ENCODE measurements around the gene ABCB9. TPM values are rescaled to one million over a fixed set of nuclear protein-coding genes. Genes with fewer than 3 reads are reported as not detected.

Gene ABCB9
- total and polyA plus RNA-seq, 2 experiments from 2014 or later = 1.2 to 7.0 TPM

- peak overlapping the region; percentile 92 for H3K4me3 ChIP-seq
- H3K27ac Mint-ChIP-seq = no peak overlapping the region
- no peak overlapping the region for H3K27ac ChIP-seq (ENCODE audit: low read depth)
These were observed 15.6 kb upstream of the ABCB9 start for GRCh38 chr12:122981587-122982476.

More at GRCh38 chr12:122981587-122982476, 15.6 kb upstream of the ABCB9 start:
- Histone ChIP-seq H3K4me2 (peak overlapping the region; percentile 96), H3K36me3 (ENCODE audit: insufficient read depth) (no peaks in the 10 kb centered on the region; the same call in 1 of the 2 replicates), H2AFZ (no peak overlapping the region), H3K4me1 (ENCODE audit: insufficient read depth) (peaks cover 17% of the 10 kb centered on the region; the same call in 1 of the 2 replicates), H3F3A (replicated peaks; ENCODE audit: low read depth) (no peaks in the 10 kb centered on the region), H3K27me3 (ENCODE audit: insufficient read depth) (no peaks in the 10 kb centered on the region), H3K79me2 (replicated peaks; ENCODE audit: insufficient read depth) (peaks cover 10% of the 10 kb centered on the region; the same call in 1 of the 2 replicates), H3K9me2 (ENCODE audit: insufficient read depth) (no peaks in the 10 kb centered on the region), H4K20me1 (replicated peaks; ENCODE audit: insufficient read depth) (no peaks in the 10 kb centered on the region; the same call in 1 of the 2 replicates)
- Mint-ChIP-seq H3K4me3 (peak overlapping the region; percentile 82), H3K27me3 (ENCODE audit: insufficient read depth, low read depth, poor library complexity) (peaks cover 17% of the 10 kb centered on the region), H3K36me3 (ENCODE audit: low read depth) (no peaks in the 10 kb centered on the region; the same call in 2 of the 3 replicates), H3K9me3 (no peaks in the 10 kb centered on the region), H3K4me1 (peaks cover 21% of the 10 kb centered on the region)
- no peak for DNase-seq (ENCODE audit: low spot score)
- no peak for TF ChIP-seq POLR2AphosphoS5 (IDR thresholded peaks at IDR 0.05; ENCODE audit: low read depth)
- TF ChIP-seq STAT1 (IDR thresholded peaks at IDR 0.05; ENCODE audit: unreplicated experiment) = no peak
- TF ChIP-seq EZH2phosphoT487 (IDR thresholded peaks at IDR 0.05; ENCODE audit: unreplicated experiment) = no peak
- no peak for TF ChIP-seq EZH2 (IDR thresholded peaks at IDR 0.05; ENCODE audit: low read depth, unreplicated experiment)
- TF ChIP-seq ZNF462 (CRISPR knock-in tag; IDR thresholded peaks at IDR 0.05) = no peak
- TF ChIP-seq REST (IDR thresholded peaks at IDR 0.05; ENCODE audit: unreplicated experiment) = no peak
- no peak for TF ChIP-seq CTCF (conservative IDR thresholded peaks at IDR 0.05; ENCODE audit: low read depth in 2 of 2)
- TF ChIP-seq ZNF114 (CRISPR knock-in tag; IDR thresholded peaks at IDR 0.05) = no peak
- no peak for TF ChIP-seq JUNB (IDR thresholded peaks at IDR 0.05; ENCODE audit: unreplicated experiment)
- no peak for TF ChIP-seq ZNF331 (CRISPR knock-in tag; IDR thresholded peaks at IDR 0.05; ENCODE audit: low read depth)
- no peak for TF ChIP-seq ETS1 (IDR thresholded peaks at IDR 0.05)
- no peak for TF ChIP-seq NANOG (IDR thresholded peaks at IDR 0.05; ENCODE audit: borderline replicate concordance)
- no peak for TF ChIP-seq CREB1 (CRISPR knock-in tag; IDR thresholded peaks at IDR 0.05; ENCODE audit: low read depth)
- no peak for ATAC-seq
